T47D (cell line): Measurements from ENCODE around the gene LTF.
A peak's percentile ranks its signal among the peaks of the same experiment; 100 is the strongest.
"Not testable (repeated sequence)": the region's sequence is repeated elsewhere in the genome, so short reads cannot be mapped to it uniquely, and the experiment has no call there.

Source experiments
- DNase-seq, 2 experiments: peaks; one replicate each; pipeline versions ENCODE4 v3.0.0 to v3.0.0-alpha.2; 2011 to 2012; ENCODE audit warnings: low read depth in 1 of 2, low spot score in 1 of 2
- JUND ChIP-seq: IDR thresholded peaks from 2 replicates; pipeline ENCODE4 v1.6.1; 2012; ENCODE audit warnings: low read depth
- in situ Hi-C: cut with HindIII; loops from 2 replicates; pipeline ENCODE4 v1.10.0; 2016; ENCODE audit warnings: low sequenced_read_pairs, low pct_unique_long_range_greater_than_20kb

The LTF gene

GRCh38 chr3:46406788-46407611 is 57.7 kb downstream of the LTF start, which contains the start of the genes CCR5AS and CCRL2:
Gene CCR5AS (minus strand): TSS chr3:46407066.
Gene CCRL2 (plus strand): TSS chr3:46407259. CDS start chr3:46408080, 821 bp downstream.
- no peak for DNase-seq
- no peak for TF ChIP-seq JUND
- in situ Hi-C loops = no loop called here

- DNase-seq = no peak
- TF ChIP-seq JUND = no peak
- in situ Hi-C loops = no loop called here
Observed at GRCh38 chr3:46406443-46406787, 58.3 kb downstream of the LTF start.

- DNase-seq = peak in 1 of 2 experiments; percentile 46
- TF ChIP-seq JUND = no peak
- in situ Hi-C loops = no loop called here
Observed at GRCh38 chr3:46405301-46406019, 59.2 kb downstream of the LTF start.

GRCh38 chr3:46402902-46403301 is 61.8 kb downstream of the LTF start:
- in situ Hi-C loops = not testable (repeated sequence)

GRCh38 chr3:46401579-46401978 is 63.1 kb downstream of the LTF start:
- DNase-seq = no peak

More at GRCh38 chr3:46402902-46403301, 61.8 kb downstream of the LTF start:
- DNase-seq = not testable (repeated sequence)

GRCh38 chr3:46400846-46401245 is 63.9 kb downstream of the LTF start:
- no peak for DNase-seq
- in situ Hi-C loops = no loop called here
- no peak for TF ChIP-seq JUND

More at GRCh38 chr3:46401579-46401978, 63.1 kb downstream of the LTF start:
- in situ Hi-C loops = no loop called here
- no peak for TF ChIP-seq JUND

GRCh38 chr3:46400000-46400734 is 64.5 kb downstream of the LTF start:
- no peak for DNase-seq
- TF ChIP-seq JUND = no peak
- in situ Hi-C loops = no loop called here

- in situ Hi-C loops = no loop called here
- no peak for DNase-seq
- TF ChIP-seq JUND = no peak
Observed at GRCh38 chr3:46399557-46399956, 65.1 kb downstream of the LTF start.

GRCh38 chr3:46399098-46399497 is 65.6 kb downstream of the LTF start:
- DNase-seq = no peak
- TF ChIP-seq JUND = no peak
- in situ Hi-C loops = no loop called here

GRCh38 chr3:46398186-46398955 is 66.3 kb downstream of the LTF start:
- in situ Hi-C loops = no loop called here
- DNase-seq = no peak
- no peak for TF ChIP-seq JUND

GRCh38 chr3:46397111-46397510 is 67.6 kb downstream of the LTF start:
- DNase-seq = no peak
- no peak for TF ChIP-seq JUND
- in situ Hi-C loops = no loop called here

GRCh38 chr3:46395766-46396530 is 68.8 kb downstream of the LTF start:
- in situ Hi-C loops = no loop called here
- no peak for DNase-seq
- no peak for TF ChIP-seq JUND
